HG02798 (cell line): ENCODE data around the gene MEX3D.

Experiments used
- ATAC-seq: cut with Tn5 transposase; IDR thresholded peaks from one replicate; pipeline ENCODE4 v1.9.1; 2021; ENCODE audit warnings: mild to moderate bottlenecking; ENCODE audit not compliant: unreplicated experiment, poor library complexity

MEX3D gene

GRCh38 chr19:1508507-1508856 lies 59.6 kb downstream of the MEX3D start:
- no peak for ATAC-seq

GRCh38 chr19:1507763-1508506 lies 60.2 kb downstream of the MEX3D start:
- ATAC-seq, result no peak

- ATAC-seq, result no peak
Measured at GRCh38 chr19:1507192-1507660, 60.9 kb downstream of the MEX3D start.

- no peak for ATAC-seq
Measured at GRCh38 chr19:1505991-1506881, 61.9 kb downstream of the MEX3D start.

- no peak for ATAC-seq
Measured at GRCh38 chr19:1505012-1505411, 63.1 kb downstream of the MEX3D start.
